Calu3 (cell line): ENCODE measurements around the gene H2BK1. TPM values are rescaled to one million over a fixed set of nuclear protein-coding genes. Genes with fewer than 3 reads are reported as not detected.

Experiments
- Bru-seq: library from RNA; stranded (reverse); fragments of 400-500 nt; gene quantifications from one replicate; lab custom pipeline; 2021; lab: Mats Ljungman, UMichigan
- BruChase-seq, 2 experiments: library from RNA; stranded (reverse); fragments of 400-500 nt; gene quantifications; one replicate each; lab custom pipeline; 2021; lab: Mats Ljungman, UMichigan
- BruUV-seq: library from RNA; stranded (reverse); fragments of 400-500 nt; replicated peaks from 2 replicates; lab custom pipeline; 2021; lab: Mats Ljungman, UMichigan
- CTCF ChIA-PET: fragments of 300-600 bp; sonication (Branson Sonifier 250); formaldehyde crosslinking; loops from one replicate; lab custom pipeline; 2022; ENCODE audit warnings: antibody characterized with exemption; lab: Charles Lee
- DNase-seq: peaks from one replicate; pipeline ENCODE4 v3.0.0; 2022
- H3K27ac Mint-ChIP-seq: one replicate; pipeline ENCODE4 v1.8.0; 2022; ENCODE audit warnings: mixed read lengths; ENCODE audit not compliant: unreplicated experiment
- H3K27me3 Mint-ChIP-seq: one replicate; pipeline ENCODE4 v1.8.0; 2022; ENCODE audit warnings: mixed read lengths; ENCODE audit not compliant: unreplicated experiment
- H3K36me3 Mint-ChIP-seq: one replicate; pipeline ENCODE4 v1.8.0; 2022; ENCODE audit warnings: mild to moderate bottlenecking, moderate library complexity, mixed read lengths; ENCODE audit not compliant: insufficient read depth, unreplicated experiment
- H3K4me1 Mint-ChIP-seq: one replicate; pipeline ENCODE4 v1.8.0; 2022; ENCODE audit warnings: mild to moderate bottlenecking, low read depth, mixed read lengths; ENCODE audit not compliant: unreplicated experiment
- H3K4me3 Mint-ChIP-seq: one replicate; pipeline ENCODE4 v1.8.0; 2022; ENCODE audit warnings: mild to moderate bottlenecking, low read depth, moderate library complexity, mixed read lengths; ENCODE audit not compliant: unreplicated experiment
- H3K9me3 Mint-ChIP-seq: one replicate; pipeline ENCODE4 v1.8.0; 2022; ENCODE audit warnings: low read depth, mixed read lengths; ENCODE audit not compliant: unreplicated experiment
- CTCF ChIP-seq: fragments of 200-600 bp; IDR thresholded peaks from one replicate; pipeline ENCODE4 v1.8.0; 2022; ENCODE audit warnings: antibody characterized with exemption; ENCODE audit not compliant: unreplicated experiment
- intact Hi-C: fragments of 100-400 bp; cut with micrococcal nuclease; formaldehyde crosslinking; loops from one replicate; pipeline ENCODE4 v1.10.0; 2022; ENCODE audit not compliant: unreplicated experiment
- long read RNA-seq: library from polyadenylated mRNA; stranded (forward); transcript quantifications from one replicate; pipeline ENCODE4 v2.0.0, GENCODE V29; 2022
- total RNA-seq: library from RNA; stranded (reverse); gene quantifications from 2 replicates; pipeline ENCODE4 v1.2.3, GENCODE V29; 2022

The H2BK1 gene
- total RNA-seq = not detected in 2 replicates
- percentile 30 among the genes with signal in this experiment for Bru-seq, nascent RNA
- BruChase-seq, experiment 1, labeled RNA remaining after a 6-hour chase = percentile 47 among the genes with signal in this experiment
- BruChase-seq, experiment 2, labeled RNA remaining after a 2-hour chase = percentile 51 among the genes with signal in this experiment
- long read RNA-seq = 0 reads

DNA sequence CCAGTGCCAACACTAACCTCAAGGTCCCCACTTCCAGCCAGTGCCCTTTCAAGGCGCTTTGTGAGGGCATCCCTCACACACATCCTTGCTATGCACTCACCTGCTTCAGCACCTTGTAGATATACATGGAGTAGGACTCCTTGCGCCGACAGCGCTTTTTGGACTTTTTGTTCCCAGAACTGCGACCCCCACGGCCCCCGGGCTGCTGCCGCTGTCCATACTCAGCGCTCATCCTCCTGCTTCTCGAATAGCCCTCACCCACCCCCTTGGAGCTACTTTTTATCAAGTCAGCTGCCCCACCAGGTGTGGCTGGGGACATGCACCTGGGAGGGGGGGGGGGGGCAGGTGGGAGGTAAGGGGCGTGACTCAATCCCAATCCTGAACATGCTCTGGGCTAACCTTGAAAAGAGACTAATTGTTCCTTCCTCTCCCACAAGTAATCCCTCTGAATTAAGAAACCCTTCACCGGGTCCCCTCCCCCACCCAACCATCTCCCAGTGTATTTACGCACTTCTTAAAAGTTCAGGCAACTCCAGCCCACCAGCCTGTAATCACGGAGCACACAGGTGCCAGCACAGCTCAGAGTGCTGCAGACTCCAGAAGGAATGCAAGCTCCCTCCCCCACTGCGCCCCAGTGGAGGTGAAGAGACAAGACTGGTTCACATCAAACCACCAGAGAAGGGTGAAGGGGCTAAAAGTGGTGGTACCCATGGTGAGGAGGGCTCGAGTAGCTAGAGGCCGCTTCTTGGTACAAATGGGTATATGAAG is at the start of gene H2BK1:
H2BK1 (minus strand) TSS at position 402 of the 768 bp plus-strand sequence; CDS start at position 232, 170 bp downstream.
- TF ChIP-seq CTCF = no peak
- Mint-ChIP-seq H3K36me3 (peaks cover 11% of the 10 kb centered on the region), H3K9me3 (no peaks in the 10 kb centered on the region), H3K27ac (no peak within 1 kb of the TSS), H3K4me3 (no peak within 1 kb of the TSS), H3K27me3 (no peaks in the 10 kb centered on the region), H3K4me1 (no peaks in the 10 kb centered on the region)
- CTCF ChIA-PET = no interaction called here
- no TSS peak for BruUV-seq
- DNase-seq = no peak
- intact Hi-C loops = no loop called here

DNA sequence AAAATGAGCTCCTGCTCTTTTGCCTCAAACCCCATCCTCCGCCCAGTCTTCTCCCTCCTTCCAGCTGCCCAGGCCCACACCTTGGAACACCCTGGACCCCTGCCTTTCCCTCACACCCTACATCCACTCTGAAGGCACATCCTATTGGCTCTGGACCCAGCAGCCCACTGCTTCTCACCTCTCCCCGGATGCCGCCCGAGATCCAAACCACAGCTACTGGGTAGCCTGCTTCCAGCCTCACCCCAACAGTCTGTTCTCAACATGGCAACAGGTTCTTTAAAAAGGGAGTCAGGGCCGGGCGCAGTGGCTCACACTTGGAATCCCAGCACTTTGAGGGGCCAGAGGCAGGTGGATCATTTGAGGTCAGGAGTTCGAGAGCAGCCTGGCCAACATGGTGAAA is 47.7 kb upstream of the H2BK1 start:
- DNase-seq = no peak
- peak overlapping the region; percentile 13 for H3K27ac Mint-ChIP-seq
- TF ChIP-seq CTCF = no peak
- H3K4me3 Mint-ChIP-seq = no peak overlapping the region
- peaks cover 100% of the 10 kb centered on the region for H3K27me3 Mint-ChIP-seq
- intact Hi-C loops = no loop called here
- no peaks in the 10 kb centered on the region for H3K4me1 Mint-ChIP-seq
- CTCF ChIA-PET = no interaction called here
- no TSS peak for BruUV-seq
- H3K9me3 Mint-ChIP-seq = no peaks in the 10 kb centered on the region
- H3K36me3 Mint-ChIP-seq = no peaks in the 10 kb centered on the region

DNA sequence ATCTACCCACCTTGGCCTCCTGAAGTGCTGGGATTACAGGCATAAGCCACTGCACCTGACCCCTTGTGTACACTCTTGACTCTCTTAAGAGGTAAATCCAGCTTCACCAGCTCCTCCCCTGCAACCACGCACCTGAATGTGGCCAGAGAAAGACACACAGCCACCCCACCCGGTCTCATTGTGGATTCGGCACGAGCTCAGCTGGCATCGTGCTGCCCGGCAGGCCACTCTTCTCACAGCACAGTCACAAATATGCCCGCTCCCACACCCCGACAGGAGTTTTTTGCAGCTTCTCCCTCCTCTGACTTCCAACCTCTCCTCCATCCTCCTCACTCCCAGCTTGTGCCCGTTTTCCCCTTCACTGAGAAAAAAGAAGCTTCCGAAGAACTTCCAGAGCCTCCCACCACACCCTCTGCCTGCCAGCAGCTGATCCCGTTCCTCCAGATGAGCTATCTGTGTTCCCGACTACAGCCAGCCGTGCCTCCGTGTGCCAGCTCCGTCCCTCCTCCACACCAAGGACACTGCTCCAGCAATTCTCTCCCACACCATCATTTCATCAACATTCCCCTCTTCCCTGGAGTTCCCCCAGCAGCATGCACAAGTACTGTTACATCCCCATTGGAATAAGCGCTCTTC is 46.2 kb upstream of the H2BK1 start:
- CTCF ChIA-PET = no interaction called here
- DNase-seq = no peak
- TF ChIP-seq CTCF = no peak
- Mint-ChIP-seq H3K36me3 (no peaks in the 10 kb centered on the region), H3K4me1 (no peaks in the 10 kb centered on the region), H3K4me3 (no peak overlapping the region), H3K27ac (no peak overlapping the region), H3K9me3 (no peaks in the 10 kb centered on the region), H3K27me3 (peaks cover 100% of the 10 kb centered on the region)
- no TSS peak for BruUV-seq
- intact Hi-C loops = no loop called here

- H3K4me1 Mint-ChIP-seq = peaks cover 5% of the 10 kb centered on the region
- CTCF ChIA-PET = no interaction called here
- peaks cover 9% of the 10 kb centered on the region for H3K36me3 Mint-ChIP-seq
- no TSS peak for BruUV-seq
- H3K4me3 Mint-ChIP-seq = no peak overlapping the region
- H3K27me3 Mint-ChIP-seq = peaks cover 100% of the 10 kb centered on the region
- no peaks in the 10 kb centered on the region for H3K9me3 Mint-ChIP-seq
- H3K27ac Mint-ChIP-seq = no peak overlapping the region
- TF ChIP-seq CTCF = no peak
- DNase-seq = no peak
- intact Hi-C loops = no loop called here
Measured at GRCh38 chr7:151255390-151255789, 45.1 kb upstream of the H2BK1 start.
